Loucy (cell line): Measurements from ENCODE around the gene GRSF1.

Source experiments
- H2AFZ ChIP-seq: fragments of 200-600 bp; sonication (generic); 2 replicates; pipeline ENCODE4 v1.6.0; 2016; ENCODE audit warnings: antibody characterized with exemption, mild to moderate bottlenecking, low read length, moderate library complexity
- H3F3A ChIP-seq: fragments of 200-600 bp; 2 replicates; pipeline ENCODE4 v1.6.0; 2016; ENCODE audit warnings: antibody characterized with exemption, low read depth, mild to moderate bottlenecking
- H3K27me3 ChIP-seq: fragments of 200-600 bp; sonication (generic); 2 replicates; pipeline ENCODE4 v1.6.1; 2014; ENCODE audit warnings: low read length, mild to moderate bottlenecking; ENCODE audit not compliant: insufficient read depth, poor library complexity, severe bottlenecking
- H3K36me3 ChIP-seq: fragments of 200-600 bp; sonication (generic); 2 replicates; pipeline ENCODE4 v1.6.1; 2016; ENCODE audit warnings: low read length; ENCODE audit not compliant: insufficient read depth
- H3K4me1 ChIP-seq: fragments of 200-600 bp; sonication (generic); 2 replicates; pipeline ENCODE4 v1.5.1; 2014; ENCODE audit warnings: low read length, mild to moderate bottlenecking; ENCODE audit not compliant: insufficient read depth, poor library complexity, severe bottlenecking
- H3K4me2 ChIP-seq: fragments of 200-600 bp; sonication (generic); 2 replicates; pipeline ENCODE4 v1.6.0; 2014; ENCODE audit warnings: antibody characterized with exemption, low read length, low read depth, mild to moderate bottlenecking; ENCODE audit not compliant: poor library complexity, severe bottlenecking
- H3K4me3 ChIP-seq: fragments of 200-600 bp; sonication (generic); 2 replicates; pipeline ENCODE4 v1.5.1; 2014; ENCODE audit warnings: low read length, mild to moderate bottlenecking, mixed read lengths; ENCODE audit not compliant: poor library complexity, severe bottlenecking
- H3K79me2 ChIP-seq: fragments of 200-600 bp; sonication (generic); 2 replicates; pipeline ENCODE4 v1.6.1; 2014; ENCODE audit warnings: low read length; ENCODE audit not compliant: insufficient read depth
- H3K9ac ChIP-seq: fragments of 200-600 bp; sonication (generic); 2 replicates; pipeline ENCODE4 v1.6.0; 2014; ENCODE audit warnings: mild to moderate bottlenecking, low read depth, low read length, moderate library complexity; ENCODE audit not compliant: poor library complexity, severe bottlenecking
- H3K9me2 ChIP-seq: fragments of 200-600 bp; sonication (generic); replicated peaks from 2 replicates; pipeline ENCODE4 v1.6.1; 2016; ENCODE audit warnings: low read depth, low read length, mixed read lengths
- H3K9me3 ChIP-seq: fragments of 200-600 bp; sonication (generic); 2 replicates; pipeline ENCODE4 v1.6.1; 2014; ENCODE audit warnings: mild to moderate bottlenecking, antibody characterized with exemption, low read length, low read depth; ENCODE audit not compliant: insufficient read depth
- H4K20me1 ChIP-seq: fragments of 200-600 bp; sonication (generic); 2 replicates; pipeline ENCODE4 v1.6.0; 2014; ENCODE audit warnings: antibody characterized with exemption, low read length, mild to moderate bottlenecking; ENCODE audit not compliant: insufficient read depth, poor library complexity, severe bottlenecking
- CTCF ChIP-seq: fragments of 200-600 bp; sonication (generic); conservative IDR thresholded peaks from 2 replicates; pipeline ENCODE4 v1.5.1; 2014; ENCODE audit warnings: mild to moderate bottlenecking, antibody characterized with exemption, low read length
- EZH2phosphoT487 ChIP-seq: fragments of 200-600 bp; IDR thresholded peaks from 2 replicates; pipeline ENCODE4 v1.6.1; 2018; ENCODE audit warnings: antibody characterized with exemption, mild to moderate bottlenecking, moderate library complexity, borderline replicate concordance

The GRSF1 gene

GRCh38 chr4:70838666-70839588 is 763 bp downstream of the GRSF1 start:
- peak overlapping the region; percentile 100 for H3K4me3 ChIP-seq
- H3K4me2 ChIP-seq: peak overlapping the region; percentile 100
- peaks cover 5% of the 10 kb centered on the region for H3K27me3 ChIP-seq
- no peak for TF ChIP-seq CTCF
- no peak for TF ChIP-seq EZH2phosphoT487
- H3K4me1 ChIP-seq: peaks cover 20% of the 10 kb centered on the region
- no peaks in the 10 kb centered on the region for H3K9me2 ChIP-seq
- no peaks in the 10 kb centered on the region for H3K9me3 ChIP-seq
- peak overlapping the region; percentile 86; the same call in 1 of the 2 replicates for H2AFZ ChIP-seq
- H3F3A ChIP-seq: no peaks in the 10 kb centered on the region
- H4K20me1 ChIP-seq: peaks cover 49% of the 10 kb centered on the region
- peaks cover 57% of the 10 kb centered on the region for H3K79me2 ChIP-seq
- peaks cover 7% of the 10 kb centered on the region for H3K36me3 ChIP-seq
- peak overlapping the region; percentile 85 for H3K9ac ChIP-seq

- Histone ChIP-seq H3K79me2 (peaks cover 65% of the 10 kb centered on the region), H3K9me3 (no peaks in the 10 kb centered on the region), H3K9ac (peak overlapping the region; percentile 85), H3F3A (no peaks in the 10 kb centered on the region), H4K20me1 (peaks cover 56% of the 10 kb centered on the region), H3K36me3 (peaks cover 11% of the 10 kb centered on the region), H3K4me2 (peak overlapping the region; percentile 100), H3K27me3 (peaks cover 5% of the 10 kb centered on the region), H3K4me1 (peaks cover 21% of the 10 kb centered on the region), H3K4me3 (peak overlapping the region; percentile 100), H2AFZ (no peak overlapping the region), H3K9me2 (no peaks in the 10 kb centered on the region)
- no peak for TF ChIP-seq EZH2phosphoT487
Observed at GRCh38 chr4:70838204-70838603, 1.5 kb downstream of the GRSF1 start.

GRCh38 chr4:70836081-70836480 is 3.6 kb downstream of the GRSF1 start:
- Histone ChIP-seq H3K27me3 (peaks cover 5% of the 10 kb centered on the region), H3K9me3 (no peaks in the 10 kb centered on the region), H3K4me1 (peaks cover 27% of the 10 kb centered on the region), H3K9me2 (no peaks in the 10 kb centered on the region), H3K9ac (peak overlapping the region; percentile 85), H3K36me3 (peaks cover 31% of the 10 kb centered on the region), H2AFZ (no peak overlapping the region), H3K79me2 (peaks cover 84% of the 10 kb centered on the region), H4K20me1 (peaks cover 69% of the 10 kb centered on the region), H3K4me2 (peak overlapping the region; percentile 100), H3F3A (no peaks in the 10 kb centered on the region), H3K4me3 (peak overlapping the region; percentile 100)
- TF ChIP-seq EZH2phosphoT487: no peak
- no peak for TF ChIP-seq CTCF
